Skeletal muscle tissue (tissue), 4 donors: ENCODE results near the gene CDKAL1. TPM values are rescaled to one million over a fixed set of nuclear protein-coding genes. Genes with fewer than 3 reads are reported as not detected.

ENCODE experiments used
- H3K27ac ChIP-seq: one replicate; pipeline ENCODE4 v1.7.0; 2013; ENCODE audit warnings: mild to moderate bottlenecking, low read depth, low read length, inconsistent platforms
- H3K27me3 ChIP-seq, 3 donors: one replicate each; pipeline ENCODE4 v1.7.0; 2013; ENCODE audit warnings: low read length in 3 of 3; ENCODE audit not compliant: control insufficient read depth in 3 of 3, insufficient read depth in 3 of 3
- H3K36me3 ChIP-seq, 3 donors: one replicate each; pipeline ENCODE4 v1.7.0; 2013; ENCODE audit warnings: low read length in 3 of 3; ENCODE audit not compliant: control insufficient read depth in 3 of 3, insufficient read depth in 3 of 3
- H3K4me1 ChIP-seq, 3 donors: one replicate each; pipeline ENCODE4 v1.7.0; 2013; ENCODE audit warnings: low read length in 3 of 3, mild to moderate bottlenecking in 3 of 3; ENCODE audit not compliant: control insufficient read depth in 3 of 3, insufficient read depth in 3 of 3
- H3K4me3 ChIP-seq, 3 donors: one replicate each; pipeline ENCODE4 v1.7.0; 2013; ENCODE audit warnings: low read length in 3 of 3
- H3K9ac ChIP-seq, 3 donors: one replicate each; pipeline ENCODE4 v1.7.0; 2013; ENCODE audit warnings: low read length in 3 of 3, mild to moderate bottlenecking in 3 of 3, moderate library complexity in 2 of 3, low read depth in 1 of 3
- H3K9me3 ChIP-seq, 3 donors: one replicate each; pipeline ENCODE4 v1.7.0; 2013; ENCODE audit warnings: low read length in 3 of 3; ENCODE audit not compliant: control insufficient read depth in 3 of 3
- total RNA-seq: library from RNA; depleted of rRNA; stranded (reverse); fragments of >200 nt; gene quantifications from one replicate; pipeline ENCODE4 v1.2.3, GENCODE V29; 2014
- donor health status: Osteomylitis.

The CDKAL1 gene
- total RNA-seq, 1 donor from 2014 or later: 42.8 TPM

DNA sequence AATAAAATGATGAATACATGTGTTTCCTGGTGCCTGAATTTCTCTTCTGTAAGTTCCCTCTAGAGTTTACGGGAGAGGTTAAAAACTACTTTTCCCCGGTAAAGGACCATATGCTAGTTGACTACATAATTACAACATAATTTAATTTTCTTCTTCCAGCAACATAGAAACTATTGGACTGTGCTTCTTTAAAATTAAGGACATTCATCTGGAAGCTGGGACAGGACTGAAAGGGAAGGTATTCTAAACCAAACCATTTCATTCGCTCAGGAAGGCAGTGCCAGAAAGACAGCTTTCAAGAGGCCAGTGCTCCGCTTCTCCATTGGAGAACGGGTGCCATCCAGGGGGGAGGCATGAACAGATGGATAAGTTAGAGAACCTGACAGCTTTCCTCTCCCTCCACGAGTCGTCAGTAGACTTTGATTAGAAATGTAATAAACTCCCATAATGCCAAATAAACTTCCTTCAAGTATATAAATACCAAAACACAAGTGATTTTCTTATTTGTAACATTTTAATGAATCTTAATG is 601.3 kb downstream of the CDKAL1 start:
- H3K4me3 ChIP-seq: no peak overlapping the region
- no peak overlapping the region for H3K9ac ChIP-seq
- no peaks in the 10 kb centered on the region for H3K36me3 ChIP-seq
- H3K4me1 ChIP-seq: peaks cover 0 to 5% (median 0%) of the 10 kb centered on the region in 3 donors
- no peaks in the 10 kb centered on the region for H3K9me3 ChIP-seq
- H3K27ac ChIP-seq: no peak overlapping the region
- H3K27me3 ChIP-seq: no peaks in the 10 kb centered on the region

DNA sequence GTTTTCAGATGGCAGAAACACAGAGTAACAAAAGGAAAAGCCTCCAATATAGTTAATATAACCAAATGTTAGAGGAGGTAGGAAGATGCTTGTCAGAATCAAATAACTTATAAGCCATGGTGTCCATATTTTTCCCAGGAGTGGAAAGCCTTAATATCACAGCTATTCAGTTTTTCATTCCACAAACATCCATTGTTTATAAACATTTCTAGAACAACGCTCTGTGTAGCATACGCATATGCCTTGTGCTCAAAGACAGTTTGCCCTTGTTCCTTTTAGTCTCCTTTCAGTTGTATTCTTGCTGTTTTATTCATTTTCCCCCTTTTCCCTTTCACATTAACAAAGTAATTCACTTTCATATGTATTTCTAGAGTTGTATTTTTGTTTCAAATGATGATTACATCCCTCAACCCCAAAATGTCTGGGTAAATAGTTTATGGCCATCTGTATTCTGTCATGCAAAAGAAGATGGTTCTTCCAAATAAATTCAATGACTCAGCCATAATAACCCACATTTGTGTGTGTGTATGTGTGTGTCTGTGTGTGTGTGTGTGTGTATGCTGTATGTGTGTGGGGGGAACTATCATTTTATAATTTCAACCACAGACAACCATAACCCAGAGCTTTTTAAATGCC is 603.6 kb downstream of the CDKAL1 start:
- no peaks in the 10 kb centered on the region for H3K27me3 ChIP-seq
- H3K36me3 ChIP-seq: no peaks in the 10 kb centered on the region
- no peak overlapping the region for H3K27ac ChIP-seq
- no peak overlapping the region for H3K4me3 ChIP-seq
- H3K9ac ChIP-seq: no peak overlapping the region
- H3K9me3 ChIP-seq: no peaks in the 10 kb centered on the region
- H3K4me1 ChIP-seq: peaks cover 0 to 5% (median 0%) of the 10 kb centered on the region in 3 donors

- no peak overlapping the region for H3K27ac ChIP-seq
- H3K4me3 ChIP-seq: no peak overlapping the region
- no peaks in the 10 kb centered on the region for H3K9me3 ChIP-seq
- H3K36me3 ChIP-seq: no peaks in the 10 kb centered on the region
- no peaks in the 10 kb centered on the region for H3K27me3 ChIP-seq
- H3K4me1 ChIP-seq: peaks cover 0 to 2% (median 0%) of the 10 kb centered on the region in 3 donors
- no peak overlapping the region for H3K9ac ChIP-seq
Observed at GRCh38 chr6:21138336-21139069, 604.2 kb downstream of the CDKAL1 start.

- H3K4me3 ChIP-seq: no peak overlapping the region
- no peak overlapping the region for H3K9ac ChIP-seq
- no peak overlapping the region for H3K27ac ChIP-seq
- peaks cover 0 to 2% (median 0%) of the 10 kb centered on the region in 3 donors for H3K4me1 ChIP-seq
- no peaks in the 10 kb centered on the region for H3K36me3 ChIP-seq
- H3K9me3 ChIP-seq: no peaks in the 10 kb centered on the region
- H3K27me3 ChIP-seq: no peaks in the 10 kb centered on the region
Observed at GRCh38 chr6:21140966-21141365, 606.7 kb downstream of the CDKAL1 start.

DNA sequence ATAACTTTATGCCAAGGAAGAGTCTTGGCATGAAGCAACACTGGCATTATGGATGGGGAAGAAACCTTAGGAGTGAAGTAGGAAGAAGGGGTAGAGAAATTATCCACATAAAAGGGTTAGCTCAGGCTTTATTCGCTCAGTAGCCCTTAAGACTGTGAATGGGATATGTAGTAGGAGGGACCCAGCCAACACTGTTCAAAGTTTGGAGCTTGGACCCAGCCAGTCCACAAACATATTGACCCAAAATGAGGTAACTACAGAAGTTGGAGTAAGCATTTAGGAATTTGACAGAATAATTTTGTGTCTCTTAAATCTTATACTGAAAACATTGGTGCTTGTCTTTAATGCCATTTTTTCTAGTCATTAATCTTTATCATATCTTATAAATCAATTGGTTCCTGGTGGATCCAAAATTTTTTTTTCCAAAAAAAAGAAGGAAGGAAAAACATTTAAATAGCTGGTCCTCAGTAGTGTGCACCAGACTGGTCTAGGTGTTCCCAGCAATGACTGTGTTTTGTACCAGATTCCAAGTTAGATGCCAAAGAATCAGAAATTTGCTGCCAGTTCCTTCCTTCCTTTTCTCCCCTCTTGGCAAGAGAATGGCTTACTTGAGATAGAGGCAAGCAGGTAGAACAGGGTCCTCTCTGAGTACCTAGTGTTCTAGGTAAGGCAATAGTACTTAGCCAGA is 607.5 kb downstream of the CDKAL1 start:
- peaks cover 0 to 2% (median 0%) of the 10 kb centered on the region in 3 donors for H3K4me1 ChIP-seq
- H3K27me3 ChIP-seq: no peaks in the 10 kb centered on the region
- H3K9me3 ChIP-seq: no peaks in the 10 kb centered on the region
- H3K36me3 ChIP-seq: no peaks in the 10 kb centered on the region
- no peak overlapping the region for H3K9ac ChIP-seq
- H3K27ac ChIP-seq: no peak overlapping the region
- no peak overlapping the region for H3K4me3 ChIP-seq

DNA sequence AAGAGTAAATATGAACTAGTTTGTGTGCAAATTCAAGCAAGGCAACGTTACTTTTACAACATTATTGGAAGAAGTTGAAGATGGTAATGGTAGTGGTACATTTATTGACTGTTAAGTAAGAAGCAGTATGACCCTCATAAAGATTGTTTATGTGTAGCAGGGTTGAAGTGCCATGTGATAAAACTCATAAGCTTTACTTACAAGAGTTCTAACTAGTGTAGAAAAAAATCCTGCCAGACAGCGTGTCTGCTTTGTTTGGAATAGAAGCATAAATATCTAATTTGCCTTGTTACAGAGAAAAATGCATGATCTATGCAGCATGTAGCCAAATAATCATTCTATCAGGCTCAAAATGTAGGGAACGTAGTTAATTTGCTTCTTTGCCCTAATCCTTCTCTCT is 608.5 kb downstream of the CDKAL1 start:
- H3K36me3 ChIP-seq: no peaks in the 10 kb centered on the region
- no peaks in the 10 kb centered on the region for H3K27me3 ChIP-seq
- H3K27ac ChIP-seq: no peak overlapping the region
- no peak overlapping the region for H3K9ac ChIP-seq
- peaks cover 0 to 2% (median 0%) of the 10 kb centered on the region in 3 donors for H3K4me1 ChIP-seq
- no peaks in the 10 kb centered on the region for H3K9me3 ChIP-seq
- no peak overlapping the region for H3K4me3 ChIP-seq

- Histone ChIP-seq H3K36me3 (no peaks in the 10 kb centered on the region), H3K27ac (no peak overlapping the region), H3K4me1 (no peaks in the 10 kb centered on the region), H3K9ac (no peak overlapping the region), H3K4me3 (no peak overlapping the region), H3K9me3 (no peaks in the 10 kb centered on the region), H3K27me3 (no peaks in the 10 kb centered on the region)
Observed at GRCh38 chr6:21143645-21144044, 609.4 kb downstream of the CDKAL1 start.

DNA sequence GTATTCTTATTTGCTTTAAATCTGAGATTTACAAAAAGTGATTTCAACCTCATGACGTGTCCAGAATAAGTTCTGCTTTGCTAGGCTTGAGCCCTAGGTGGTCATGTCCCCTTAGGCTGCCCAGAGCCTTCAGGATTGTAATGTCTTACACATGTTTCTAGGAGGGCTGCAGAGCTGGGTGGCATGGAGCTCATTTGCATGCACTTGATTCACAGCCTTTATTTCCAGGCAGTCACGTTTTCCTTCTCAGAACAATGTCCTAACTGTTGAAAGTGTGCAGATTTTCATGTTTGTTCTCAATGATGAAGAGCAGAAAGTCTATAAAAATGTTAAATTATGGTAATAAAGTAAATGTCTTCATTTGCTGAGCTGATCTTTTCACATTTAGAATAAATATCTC is 610.7 kb downstream of the CDKAL1 start:
- no peak overlapping the region for H3K9ac ChIP-seq
- H3K36me3 ChIP-seq: no peaks in the 10 kb centered on the region
- H3K4me3 ChIP-seq: no peak overlapping the region
- H3K4me1 ChIP-seq: no peaks in the 10 kb centered on the region
- H3K9me3 ChIP-seq: no peaks in the 10 kb centered on the region
- no peaks in the 10 kb centered on the region for H3K27me3 ChIP-seq
- H3K27ac ChIP-seq: no peak overlapping the region

DNA sequence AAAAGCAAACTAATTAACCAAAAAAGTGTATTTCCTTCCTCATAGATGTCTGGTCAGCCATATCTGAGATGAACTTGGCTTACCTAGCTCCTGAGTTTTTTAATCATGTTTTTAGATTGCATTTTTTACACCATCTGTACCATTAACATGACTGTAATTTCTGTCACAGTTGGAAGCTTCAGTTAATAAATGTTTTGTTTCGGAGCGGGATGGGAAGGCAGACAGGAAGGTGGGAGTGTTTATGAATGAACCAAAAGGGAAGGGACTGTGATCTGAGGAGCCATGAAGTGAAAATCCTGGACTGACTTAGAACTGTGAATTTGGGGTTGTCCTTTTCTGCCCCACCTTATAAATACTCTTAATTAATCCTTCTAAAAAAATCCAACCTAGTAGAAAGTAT is 613.7 kb downstream of the CDKAL1 start:
- H3K27me3 ChIP-seq: no peaks in the 10 kb centered on the region
- H3K4me1 ChIP-seq: peaks cover 0 to 5% (median 0%) of the 10 kb centered on the region in 3 donors
- no peak overlapping the region for H3K27ac ChIP-seq
- no peak overlapping the region for H3K9ac ChIP-seq
- H3K4me3 ChIP-seq: no peak overlapping the region
- no peaks in the 10 kb centered on the region for H3K36me3 ChIP-seq
- H3K9me3 ChIP-seq: no peaks in the 10 kb centered on the region

DNA sequence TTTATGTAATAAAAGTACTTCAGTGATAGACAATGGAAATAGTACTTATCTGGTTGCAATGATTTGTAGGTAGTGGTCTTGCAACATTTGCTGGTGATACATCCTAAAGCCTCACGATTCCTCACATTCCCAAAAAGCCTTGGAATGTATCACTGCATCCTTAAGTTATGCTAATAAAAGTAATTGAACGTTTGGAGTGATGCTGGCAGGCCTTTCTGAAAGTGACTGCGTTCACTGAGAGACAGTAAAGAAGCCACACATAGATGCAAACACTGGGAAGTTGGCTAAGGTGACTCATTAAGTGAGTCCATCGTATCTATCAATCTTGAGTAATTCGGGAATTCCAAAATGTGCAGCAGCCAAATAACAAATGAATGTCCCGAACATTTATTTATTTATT is 615.2 kb downstream of the CDKAL1 start:
- H3K9me3 ChIP-seq: no peaks in the 10 kb centered on the region
- H3K27me3 ChIP-seq: no peaks in the 10 kb centered on the region
- no peak overlapping the region for H3K27ac ChIP-seq
- H3K4me3 ChIP-seq: no peak overlapping the region
- H3K4me1 ChIP-seq: peaks cover 0 to 5% (median 0%) of the 10 kb centered on the region in 3 donors
- H3K36me3 ChIP-seq: no peaks in the 10 kb centered on the region
- no peak overlapping the region for H3K9ac ChIP-seq
